Prostate gland (tissue), 2 donors: Measurements from ENCODE around the gene GPRC5B. TPM values are rescaled to one million over a fixed set of nuclear protein-coding genes. Genes with fewer than 3 reads are reported as not detected.

ENCODE experiments used
- DNase-seq: peaks from one replicate; pipeline ENCODE4 v3.0.0-alpha.2; 2019; ENCODE audit warnings: low spot score
- H3K27ac ChIP-seq, 2 donors: fragments of 200-600 bp; sonication (generic); 2 replicates each; pipeline ENCODE4 v1.5.1; 2017 to 2019
- H3K27me3 ChIP-seq: fragments of 200-600 bp; sonication (generic); replicated peaks from 2 replicates; pipeline ENCODE4 v1.5.1; 2019; ENCODE audit not compliant: insufficient read depth
- H3K36me3 ChIP-seq, 2 donors: fragments of 200-600 bp; sonication (generic); 1 replicate in 1 of 2; 2 replicates in 1 of 2; pipeline versions ENCODE4 v1.5.1 to v1.8.1; 2017 to 2019
- H3K4me1 ChIP-seq: fragments of 200-600 bp; sonication (generic); replicated peaks from 2 replicates; pipeline ENCODE4 v1.5.1; 2019
- H3K4me3 ChIP-seq, 2 donors: fragments of 200-600 bp; sonication (generic); 2 replicates each; pipeline ENCODE4 v1.5.1; 2017 to 2019
- H3K9me3 ChIP-seq: fragments of 200-600 bp; sonication (generic); 2 replicates; pipeline ENCODE4 v1.5.1; 2017
- CTCF ChIP-seq, 4 experiments: fragments of 200-600 bp in 2 of 4; fragments of 450-650 bp in 2 of 4; sonication (generic) in 2 of 4; IDR thresholded peaks; 1 replicate in 3 of 4; 2 replicates in 1 of 4; pipeline ENCODE4 v1.5.1; 2016 to 2019; ENCODE audit warnings: antibody characterized with exemption in 4 of 4, mild to moderate bottlenecking in 2 of 4, moderate library complexity in 2 of 4
- POLR2A ChIP-seq: fragments of 450-650 bp; IDR thresholded peaks from one replicate; pipeline ENCODE4 v1.6.1; 2016; ENCODE audit warnings: antibody characterized with exemption, mild to moderate bottlenecking
- POLR2AphosphoS5 ChIP-seq: sonication (generic); formaldehyde crosslinking; IDR thresholded peaks from one replicate; pipeline ENCODE4 v1.6.1; 2017; ENCODE audit warnings: antibody characterized with exemption
- WGBS: methylation state at CpG from one replicate; pipeline ENCODE4 v1.1.5; 2018; 5-methylcytosine and 5-hydroxymethylcytosine counted together
- intact Hi-C: fragments of 100-400 bp; cut with DNase I; formaldehyde crosslinking; loops from one replicate; pipeline ENCODE4 v1.14.2; 2022
- total RNA-seq, 2 donors: library from RNA; depleted of rRNA; stranded (reverse); fragments of >200 nt; gene quantifications; one replicate each; pipeline ENCODE4 v1.1.0, GENCODE V29; 2016

Gene GPRC5B
- total RNA-seq, 2 donors from 2014 or later = 19.4 to 256 TPM

DNA sequence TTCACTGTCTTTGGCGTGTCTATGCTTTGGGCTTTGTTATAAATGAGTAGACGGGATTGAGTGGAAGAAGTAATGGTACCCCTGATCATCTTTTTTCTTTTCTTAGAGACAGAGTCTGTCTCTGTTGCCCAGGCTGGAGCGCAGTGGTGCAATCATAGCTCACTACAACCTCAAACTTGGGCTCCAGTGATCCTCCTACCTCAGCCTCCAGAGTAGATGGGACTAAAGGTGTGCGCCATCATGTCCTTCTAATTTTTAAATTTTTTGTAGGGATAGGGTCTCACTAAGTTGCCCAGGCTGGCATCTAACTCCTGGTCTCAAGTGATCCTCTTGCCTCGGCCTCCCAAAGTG, 14.9 kb upstream of the GPRC5B start:
- Histone ChIP-seq H3K4me3 (no peak overlapping the region), H3K9me3 (no peaks in the 10 kb centered on the region), H3K4me1 (no peaks in the 10 kb centered on the region), H3K27me3 (no peaks in the 10 kb centered on the region), H3K27ac (no peak overlapping the region), H3K36me3 (no peaks in the 10 kb centered on the region)
- intact Hi-C loops = no loop called here
- TF ChIP-seq POLR2AphosphoS5 (no peak), POLR2A (no peak), CTCF (IDR thresholded peaks at IDR 0.05) (no peak)
- no peak for DNase-seq
- 59% methylated on average over 5 of the region's 5 CpGs for WGBS

DNA sequence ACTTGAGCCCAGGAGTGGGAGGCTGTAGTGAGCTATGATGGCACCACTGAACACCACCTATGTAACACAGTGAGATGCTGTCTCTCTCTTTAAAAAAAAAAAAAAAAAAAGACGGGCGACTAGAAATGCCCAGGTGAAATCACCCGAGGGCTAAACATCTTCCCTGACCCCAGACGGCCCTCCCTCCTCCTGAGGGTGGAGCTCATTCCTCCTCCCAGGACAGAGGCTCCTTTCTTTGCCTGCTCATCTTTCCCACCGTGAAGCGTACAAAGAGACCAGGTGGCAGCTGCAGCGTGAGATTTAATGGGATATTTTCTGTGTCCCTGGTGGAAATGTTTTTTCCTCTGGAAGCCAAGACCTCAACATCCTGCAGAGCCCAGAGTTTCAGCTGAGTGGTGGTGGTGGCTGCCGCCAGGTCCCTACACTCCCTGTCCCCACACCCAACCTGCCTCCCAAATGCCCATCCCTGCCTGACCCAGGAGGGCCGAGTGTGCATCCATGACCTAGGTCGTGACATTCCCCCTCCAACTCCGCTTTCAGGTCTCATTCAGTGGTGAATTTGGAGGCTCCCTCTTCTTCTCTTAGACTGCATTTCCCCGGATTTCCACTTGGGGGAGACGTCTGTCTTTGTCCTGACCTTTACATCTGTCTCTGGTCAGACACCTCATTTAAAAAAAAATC, 14.4 kb upstream of the GPRC5B start:
- H3K4me1 ChIP-seq = no peaks in the 10 kb centered on the region
- H3K27me3 ChIP-seq = no peaks in the 10 kb centered on the region
- intact Hi-C loops = no loop called here
- H3K36me3 ChIP-seq = no peaks in the 10 kb centered on the region
- H3K9me3 ChIP-seq = no peaks in the 10 kb centered on the region
- H3K27ac ChIP-seq = no peak overlapping the region
- TF ChIP-seq POLR2A (no peak), POLR2AphosphoS5 (no peak), CTCF (IDR thresholded peaks at IDR 0.05) (peak; percentile 40 to 66 (median 57))
- DNase-seq = peak; percentile 39
- H3K4me3 ChIP-seq = no peak overlapping the region
- 6% methylated on average over 13 of the region's 13 CpGs for WGBS

DNA sequence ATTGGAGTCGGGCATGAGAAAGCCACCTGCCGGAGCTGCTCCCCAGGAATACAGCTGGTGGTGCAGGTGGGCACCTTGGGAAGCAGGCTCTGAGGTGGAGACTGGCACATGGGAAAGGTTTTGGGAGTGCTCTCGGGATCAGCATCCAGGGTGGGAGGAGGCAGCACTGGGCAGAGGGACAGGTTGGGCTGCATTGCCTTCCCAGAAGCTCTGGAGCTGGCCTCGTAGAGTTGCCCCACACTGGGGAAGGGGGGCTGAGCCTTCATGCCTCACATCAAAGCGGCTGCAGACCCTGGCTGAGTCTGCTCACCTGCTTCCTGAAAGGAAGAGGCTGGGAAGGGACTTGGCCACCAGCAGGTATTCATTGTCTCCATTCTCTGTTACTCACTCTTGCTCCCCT, 13.5 kb upstream of the GPRC5B start:
- TF ChIP-seq POLR2A (no peak), CTCF (IDR thresholded peaks at IDR 0.05) (no peak), POLR2AphosphoS5 (no peak)
- no peaks in the 10 kb centered on the region for H3K4me1 ChIP-seq
- intact Hi-C loops = no loop called here
- DNase-seq = no peak
- H3K27me3 ChIP-seq = no peaks in the 10 kb centered on the region
- no peak overlapping the region for H3K4me3 ChIP-seq
- H3K36me3 ChIP-seq = no peaks in the 10 kb centered on the region
- no peak overlapping the region for H3K27ac ChIP-seq
- H3K9me3 ChIP-seq = no peaks in the 10 kb centered on the region
- WGBS = 78% methylated on average over 5 of the region's 5 CpGs

DNA sequence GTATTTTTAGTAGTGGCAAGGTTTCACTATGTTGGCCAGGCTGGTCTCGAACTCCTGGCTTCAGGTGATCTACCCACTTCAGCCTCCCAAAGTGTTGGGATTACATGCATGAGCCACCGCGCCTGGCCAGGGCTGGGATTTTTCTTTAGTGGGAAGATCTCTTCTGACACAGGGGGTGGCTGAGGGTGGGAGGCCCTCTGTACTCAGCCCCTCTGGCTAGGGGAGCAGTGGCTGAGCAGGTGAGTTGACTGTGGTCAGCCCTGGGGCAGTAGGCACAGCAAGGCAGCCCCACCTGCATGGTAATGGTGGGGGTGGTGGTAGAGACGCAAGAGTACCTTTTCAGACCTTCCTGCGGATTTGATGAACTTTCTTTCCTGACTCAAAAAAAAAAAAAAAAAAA, 12.3 kb upstream of the GPRC5B start:
- Histone ChIP-seq H3K4me3 (no peak overlapping the region), H3K27me3 (no peaks in the 10 kb centered on the region), H3K9me3 (no peaks in the 10 kb centered on the region), H3K4me1 (no peaks in the 10 kb centered on the region), H3K36me3 (no peaks in the 10 kb centered on the region), H3K27ac (no peak overlapping the region)
- intact Hi-C loops = no loop called here
- no peak for DNase-seq
- 94% methylated on average over 5 of the region's 5 CpGs for WGBS
- TF ChIP-seq CTCF (IDR thresholded peaks at IDR 0.05) (no peak), POLR2AphosphoS5 (no peak), POLR2A (no peak)

DNA sequence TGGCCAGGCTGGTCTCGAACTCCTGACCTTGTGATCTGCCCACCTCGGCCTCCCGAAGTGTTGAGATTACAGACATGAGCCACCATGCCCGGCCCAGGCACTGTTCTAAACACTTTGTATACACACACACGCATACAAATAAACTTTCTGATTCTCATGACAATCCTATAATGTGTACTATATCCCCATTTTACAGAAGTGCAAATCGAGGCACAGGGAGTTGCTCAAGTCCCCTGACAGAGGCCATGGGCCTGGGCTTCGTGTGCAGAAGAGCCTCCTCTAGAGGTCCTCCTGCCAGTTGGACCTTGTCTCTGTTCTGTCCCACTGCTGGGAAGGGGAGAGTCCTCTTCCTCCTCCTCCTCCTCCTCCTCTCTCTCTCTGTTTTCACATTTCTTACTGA, 9.9 kb upstream of the GPRC5B start:
- no peak overlapping the region for H3K4me3 ChIP-seq
- no peaks in the 10 kb centered on the region for H3K27me3 ChIP-seq
- H3K9me3 ChIP-seq = no peaks in the 10 kb centered on the region
- intact Hi-C loops = no loop called here
- 96% methylated on average over 7 of the region's 7 CpGs for WGBS
- DNase-seq = no peak
- H3K36me3 ChIP-seq = no peaks in the 10 kb centered on the region
- no peaks in the 10 kb centered on the region for H3K4me1 ChIP-seq
- H3K27ac ChIP-seq = no peak overlapping the region
- no peak for TF ChIP-seq CTCF (IDR thresholded peaks at IDR 0.05)
- no peak for TF ChIP-seq POLR2AphosphoS5
- no peak for TF ChIP-seq POLR2A
